Body of pancreas (tissue), 4 donors: ENCODE measurements around the gene MSMO1. TPM values are rescaled to one million over a fixed set of nuclear protein-coding genes. Genes with fewer than 3 reads are reported as not detected.

Experiments
- ATAC-seq: fragments of 150-250 bp; one replicate; pipeline ENCODE4 v1.9.1; 2016
- DNase-seq, 4 donors: peaks; one replicate each; pipeline ENCODE4 v3.0.0-alpha.2; 2019
- H3K27ac ChIP-seq, 4 donors: fragments of 200-600 bp; sonication (generic); 1 replicate in 3 of 4; 2 replicates in 1 of 4; pipeline versions ENCODE4 v1.5.1 to v1.6.1; 2016 to 2019; ENCODE audit warnings: mild to moderate bottlenecking in 1 of 4, mixed read lengths in 1 of 4, moderate library complexity in 1 of 4
- H3K27me3 ChIP-seq, 2 donors: fragments of 200-600 bp; sonication (generic); one replicate each; pipeline ENCODE4 v1.6.0; 2016; ENCODE audit warnings: mild to moderate bottlenecking in 1 of 2
- H3K36me3 ChIP-seq, 2 donors: fragments of 200-600 bp; sonication (generic); replicated peaks in 1 of 2; 2 replicates each; pipeline ENCODE4 v1.5.1; 2016; ENCODE audit warnings: low read depth in 2 of 2; ENCODE audit not compliant: insufficient read depth in 1 of 2
- H3K4me1 ChIP-seq: fragments of 200-600 bp; sonication (generic); one replicate; pipeline ENCODE4 v1.6.0; 2016
- H3K4me3 ChIP-seq, 2 donors: fragments of 200-600 bp; sonication (generic); 1 replicate in 1 of 2; 2 replicates in 1 of 2; pipeline ENCODE4 v1.5.1; 2016 to 2019
- H3K9me3 ChIP-seq, 3 donors: fragments of 200-600 bp; sonication (generic); 1 replicate in 2 of 3; 2 replicates in 1 of 3; pipeline ENCODE4 v1.5.1; 2016
- CTCF ChIP-seq, 7 experiments: fragments of 450-650 bp in 4 of 7; fragments of 200-600 bp in 3 of 7; sonication (generic) in 3 of 7; IDR thresholded peaks; one replicate each; pipeline ENCODE4 v1.5.1; 2016 to 2019; ENCODE audit warnings: antibody characterized with exemption in 7 of 7
- POLR2A ChIP-seq, 3 donors: fragments of 450-650 bp; IDR thresholded peaks; one replicate each; pipeline ENCODE4 v1.6.1; 2016; ENCODE audit warnings: antibody characterized with exemption in 3 of 3, mild to moderate bottlenecking in 2 of 3
- WGBS, 2 donors: methylation state at CpG; one replicate each; pipeline ENCODE4 v1.1.5; 2017; 5-methylcytosine and 5-hydroxymethylcytosine counted together
- intact Hi-C: fragments of 100-400 bp; cut with DNase I; formaldehyde crosslinking; loops from one replicate; pipeline ENCODE4 v1.15.1; 2023
- total RNA-seq, 2 donors: library from RNA; depleted of rRNA; stranded (reverse); fragments of >200 nt; gene quantifications; one replicate each; pipeline ENCODE4 v1.1.0, GENCODE V29; 2016

The MSMO1 gene
- total RNA-seq, 2 donors from 2014 or later = 16.1 to 22.1 TPM

- DNase-seq (peak in 2 of 4 donors; percentile 16 to 30), ATAC-seq (peak; percentile 1)
- Histone ChIP-seq H3K9me3 (no peaks in the 10 kb centered on the region), H3K36me3 (no peaks in the 10 kb centered on the region), H3K27me3 (no peaks in the 10 kb centered on the region), H3K4me1 (peaks cover 20% of the 10 kb centered on the region), H3K27ac (peak overlapping the region; percentile 17 to 88 (median 75)), H3K4me3 (peak overlapping the region; percentile 0 to 22)
- TF ChIP-seq POLR2A (IDR thresholded peaks at IDR 0.05) (no peak), CTCF (IDR thresholded peaks at IDR 0.05) (no peak)
- intact Hi-C loops = no loop called here
- 39 to 56% methylated on average over 11 of the region's 11 CpGs for WGBS, 2 donors
These were observed 52.2 kb downstream of the MSMO1 start for GRCh38 chr4:165379678-165380064.

GRCh38 chr4:165380805-165381204 is 53.3 kb downstream of the MSMO1 start:
- Histone ChIP-seq H3K27ac (no peak overlapping the region), H3K4me1 (peaks cover 20% of the 10 kb centered on the region), H3K27me3 (no peaks in the 10 kb centered on the region), H3K36me3 (no peaks in the 10 kb centered on the region), H3K4me3 (no peak overlapping the region), H3K9me3 (no peaks in the 10 kb centered on the region)
- ATAC-seq (no peak), DNase-seq (no peak)
- TF ChIP-seq CTCF (IDR thresholded peaks at IDR 0.05) = no peak
- TF ChIP-seq POLR2A (IDR thresholded peaks at IDR 0.05) = no peak
- 6 to 14% methylated on average over 1 of the region's 1 CpG for WGBS, 2 donors
- intact Hi-C loops = no loop called here

DNA sequence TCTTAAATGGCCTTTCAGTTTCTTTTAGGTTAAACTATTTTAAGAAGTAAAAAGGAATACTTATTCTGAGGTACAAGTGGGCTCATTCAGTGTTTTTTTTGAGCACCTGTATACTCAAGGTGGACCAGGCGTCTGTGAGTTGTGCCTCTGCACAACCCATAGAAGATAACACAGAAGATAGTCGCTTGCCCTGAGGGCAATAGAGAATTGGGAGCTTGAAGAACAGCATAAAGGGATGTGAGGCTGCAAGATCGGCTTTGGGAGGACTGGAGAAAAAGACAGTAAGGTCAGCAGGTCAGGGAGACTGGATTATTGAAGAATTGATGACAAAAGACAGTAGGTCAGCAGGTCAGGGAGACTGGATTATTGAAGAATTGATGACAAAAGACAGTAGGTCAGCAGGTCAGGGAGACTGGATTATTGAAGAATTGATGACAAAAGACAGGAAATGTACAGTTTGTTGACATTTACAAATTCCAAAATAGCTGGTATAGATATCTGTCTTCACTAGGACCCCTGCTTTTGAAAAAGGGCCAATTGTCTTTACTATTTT is 54.4 kb downstream of the MSMO1 start:
- H3K27me3 ChIP-seq = no peaks in the 10 kb centered on the region
- H3K4me3 ChIP-seq = no peak overlapping the region
- no peak for TF ChIP-seq POLR2A (IDR thresholded peaks at IDR 0.05)
- intact Hi-C loops = no loop called here
- no peak for ATAC-seq
- no peak for DNase-seq
- WGBS, 2 donors = 81 to 84% methylated on average over 3 of the region's 3 CpGs
- peaks cover 20% of the 10 kb centered on the region for H3K4me1 ChIP-seq
- no peaks in the 10 kb centered on the region for H3K9me3 ChIP-seq
- H3K36me3 ChIP-seq = no peaks in the 10 kb centered on the region
- no peak overlapping the region for H3K27ac ChIP-seq

- no peaks in the 10 kb centered on the region for H3K27me3 ChIP-seq
- ATAC-seq = no peak
- peaks cover 20% of the 10 kb centered on the region for H3K4me1 ChIP-seq
- H3K9me3 ChIP-seq = no peaks in the 10 kb centered on the region
- intact Hi-C loops = no loop called here
- 90 to 100% methylated on average over 1 of the region's 1 CpG for WGBS, 2 donors
- H3K4me3 ChIP-seq = no peak overlapping the region
- H3K36me3 ChIP-seq = no peaks in the 10 kb centered on the region
- DNase-seq = no peak
- TF ChIP-seq POLR2A (IDR thresholded peaks at IDR 0.05) (no peak), CTCF (IDR thresholded peaks at IDR 0.05) (no peak)
- no peak overlapping the region for H3K27ac ChIP-seq
These were observed 55.2 kb downstream of the MSMO1 start for GRCh38 chr4:165382640-165383039.

DNA sequence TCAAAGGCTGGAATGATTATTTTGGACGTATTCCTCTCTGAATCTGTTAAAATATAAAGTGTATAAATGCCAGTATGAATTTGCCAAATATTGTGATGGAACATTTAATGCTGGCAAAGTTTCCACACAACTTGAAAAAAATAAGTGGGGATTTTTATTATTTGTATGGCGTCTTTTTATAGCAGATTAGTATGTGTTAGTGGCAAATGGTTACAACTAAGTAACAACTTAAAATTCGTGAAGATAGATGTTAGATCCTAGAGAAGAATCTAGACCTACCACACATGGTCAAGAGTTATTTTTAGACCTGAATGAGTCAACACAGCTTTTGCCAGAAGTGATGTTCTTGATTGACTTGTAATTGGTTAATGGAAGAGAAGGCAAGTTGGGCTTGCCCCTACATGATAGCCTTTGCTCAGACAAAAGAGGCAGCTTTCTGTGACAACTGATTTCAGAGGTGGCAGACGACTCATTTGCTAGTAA is 56.2 kb downstream of the MSMO1 start:
- DNase-seq = no peak
- Histone ChIP-seq H3K4me1 (peaks cover 14% of the 10 kb centered on the region), H3K4me3 (no peak overlapping the region), H3K27me3 (no peaks in the 10 kb centered on the region), H3K27ac (no peak overlapping the region), H3K9me3 (no peaks in the 10 kb centered on the region), H3K36me3 (no peaks in the 10 kb centered on the region)
- intact Hi-C loops = no loop called here
- TF ChIP-seq CTCF (IDR thresholded peaks at IDR 0.05) (no peak), POLR2A (IDR thresholded peaks at IDR 0.05) (no peak)
- 65% methylated on average over 4 of the region's 4 CpGs for WGBS, 2 donors
- ATAC-seq = no peak
